Measurements from ENCODE around the gene DNAJC5. TPM values are rescaled to one million over a fixed set of nuclear protein-coding genes. Genes with fewer than 3 reads are reported as not detected.

DNAJC5 gene
- total and polyA plus RNA-seq, 2 of the 8 experiments (the other 6 are each of a cell fraction or from before 2014, with no cell fraction given) = 19.2 to 31.2 TPM

GRCh38 chr20:63955827-63956663, 61.1 kb downstream of the DNAJC5 start, which contains the start of gene UCKL1 (continued):
- peak; percentile 84 for TF ChIP-seq PHF8 (conservative IDR thresholded peaks at IDR 0.05; ENCODE audit: low read depth, low read length)
- TF ChIP-seq RXRA (IDR thresholded peaks at IDR 0.05; ENCODE audit: insufficient read depth, low read depth, low read length) = no peak
- TF ChIP-seq, protein P1, sequence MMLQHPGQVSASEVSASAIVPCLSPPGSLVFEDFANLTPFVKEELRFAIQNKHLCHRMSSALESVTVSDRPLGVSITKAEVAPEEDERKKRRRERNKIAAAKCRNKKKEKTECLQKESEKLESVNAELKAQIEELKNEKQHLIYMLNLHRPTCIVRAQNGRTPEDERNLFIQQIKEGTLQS (IDR thresholded peaks at IDR 0.05; ENCODE audit: insufficient read depth, low read depth, low read length) = peak; percentile 76; the same call in 1 of the 2 replicates
- TF ChIP-seq RFX5 (IDR thresholded peaks at IDR 0.05; ENCODE audit: borderline replicate concordance, low read depth, low read length) = no peak
- TF ChIP-seq TAF7 (optimal IDR thresholded peaks at IDR 0.05; ENCODE audit: borderline replicate concordance, low read depth, low read length) = no peak
- TF ChIP-seq CHD7 (IDR thresholded peaks at IDR 0.05; ENCODE audit: insufficient replicate concordance, low read length) = no peak
- TF ChIP-seq SIX5 (IDR thresholded peaks at IDR 0.05; ENCODE audit: low read depth, low read length) = peak; percentile 95
- peak; percentile 89 for TF ChIP-seq KDM4A (IDR thresholded peaks at IDR 0.05; ENCODE audit: low read depth, low read length, severe bottlenecking)

Measured in H1 (cell line).